Measurements from ENCODE around the gene SCGB1C1.

SCGB1C1 gene

GRCh38 chr11:212150-213100 lies 19.5 kb downstream of the SCGB1C1 start:
- DNase-seq (ENCODE audit: low read depth, low spot score), result no peak
- ChIA-PET CTCF (interaction anchor here (0.6 to 2.9 kb wide), 5 partner anchors 10 to 151 kb away, joined by 3 to 8 read pairs (median 4); no protein-coding TSS in a partner anchor), POLR2A (interaction anchor here (0.5 to 1.4 kb wide), 3 partner anchors 9 to 22 kb away, joined by 4 to 7 read pairs (median 6); no protein-coding TSS in a partner anchor)
- no peak for TF ChIP-seq CTCF (IDR thresholded peaks at IDR 0.05; ENCODE audit: insufficient read depth, low read length, missing control alignments)
- H3K4me3 ChIP-seq (ENCODE audit: low read depth, low read length), result no peak overlapping the region

- ChIA-PET POLR2A (interaction anchor here (1.0 kb wide), 1 partner anchor 17 kb away, joined by 6 read pairs; no protein-coding TSS in a partner anchor), CTCF (interaction anchor here (1.5 to 2.9 kb wide), 2 partner anchors 92 to 150 kb away, joined by 4 to 7 read pairs; no protein-coding TSS in a partner anchor)
- no peak for DNase-seq (ENCODE audit: low read depth, low spot score)
- no peak overlapping the region for H3K4me3 ChIP-seq (ENCODE audit: low read depth, low read length)
- no peak for TF ChIP-seq CTCF (IDR thresholded peaks at IDR 0.05; ENCODE audit: insufficient read depth, low read length, missing control alignments)
Measured at GRCh38 chr11:213111-213510, 20.2 kb downstream of the SCGB1C1 start.

GRCh38 chr11:214083-214482 lies 21.2 kb downstream of the SCGB1C1 start:
- ChIA-PET POLR2A (no interaction called here), CTCF (interaction anchor here (0.6 to 1.5 kb wide), 3 partner anchors 12 to 91 kb away, joined by 3 to 4 read pairs (median 3); no protein-coding TSS in a partner anchor)
- TF ChIP-seq CTCF (IDR thresholded peaks at IDR 0.05; ENCODE audit: insufficient read depth, low read length, missing control alignments), result no peak
- no peak for DNase-seq (ENCODE audit: low read depth, low spot score)
- no peak overlapping the region for H3K4me3 ChIP-seq (ENCODE audit: low read depth, low read length)

- ChIA-PET CTCF (interaction anchor here (0.9 to 2.0 kb wide), 5 partner anchors 12 to 233 kb away, joined by 3 to 10 read pairs (median 3); no protein-coding TSS in a partner anchor), POLR2A (interaction anchor here (1.1 to 2.9 kb wide), 4 partner anchors 8 to 156 kb away, joined by 4 to 15 read pairs (median 4); partner anchors contain the start of genes BET1L, PSMD13, RIC8A and SIRT3)
Measured at GRCh38 chr11:215581-216037, 22.7 kb downstream of the SCGB1C1 start.

GRCh38 chr11:216081-216974 lies 23.4 kb downstream of the SCGB1C1 start:
- H3K4me3 ChIP-seq (ENCODE audit: low read depth, low read length), result no peak overlapping the region
- no peak for TF ChIP-seq CTCF (IDR thresholded peaks at IDR 0.05; ENCODE audit: insufficient read depth, low read length, missing control alignments)
- DNase-seq (ENCODE audit: low read depth, low spot score), result no peak
- ChIA-PET CTCF (interaction anchor here (1.3 to 2.0 kb wide), 4 partner anchors 12 to 232 kb away, joined by 3 to 10 read pairs (median 4); no protein-coding TSS in a partner anchor), POLR2A (interaction anchor here (1.1 to 2.9 kb wide), 5 partner anchors 9 to 155 kb away, joined by 3 to 15 read pairs (median 4); partner anchors contain the start of genes BET1L, PSMD13, RIC8A and SIRT3)

More at GRCh38 chr11:215581-216037, 22.7 kb downstream of the SCGB1C1 start:
- H3K4me3 ChIP-seq (ENCODE audit: low read depth, low read length), result no peak overlapping the region
- no peak for DNase-seq (ENCODE audit: low read depth, low spot score)
- no peak for TF ChIP-seq CTCF (IDR thresholded peaks at IDR 0.05; ENCODE audit: insufficient read depth, low read length, missing control alignments)
